Measurements from ENCODE around the gene TXNL4A.

TXNL4A gene

GRCh38 chr18:79934311-79935097, 53.9 kb downstream of the TXNL4A start:
- DNase-seq (ENCODE audit: low spot score): no peak
- peaks cover 85% of the 10 kb centered on the region for H3K36me3 Mint-ChIP-seq (ENCODE audit: low read depth)
- no peaks in the 10 kb centered on the region for H3K27me3 Mint-ChIP-seq (ENCODE audit: low read depth)
- peaks cover 55% of the 10 kb centered on the region for H3K9me3 Mint-ChIP-seq
- H3K4me1 Mint-ChIP-seq (ENCODE audit: low read depth): no peaks in the 10 kb centered on the region
- H3K27ac Mint-ChIP-seq: no peak overlapping the region
- no peak overlapping the region for H3K4me3 Mint-ChIP-seq

- Mint-ChIP-seq H3K27me3 (ENCODE audit: low read depth) (no peaks in the 10 kb centered on the region), H3K4me1 (ENCODE audit: low read depth) (no peaks in the 10 kb centered on the region), H3K9me3 (peaks cover 62% of the 10 kb centered on the region), H3K27ac (no peak overlapping the region), H3K36me3 (ENCODE audit: low read depth) (peaks cover 86% of the 10 kb centered on the region), H3K4me3 (no peak overlapping the region)
- DNase-seq (ENCODE audit: low spot score): no peak
Measured at GRCh38 chr18:79933765-79934164, 54.6 kb downstream of the TXNL4A start.

GRCh38 chr18:79932907-79933306, 55.5 kb downstream of the TXNL4A start:
- Mint-ChIP-seq H3K4me3 (no peak overlapping the region), H3K36me3 (ENCODE audit: low read depth) (peaks cover 89% of the 10 kb centered on the region), H3K4me1 (ENCODE audit: low read depth) (no peaks in the 10 kb centered on the region), H3K27me3 (ENCODE audit: low read depth) (no peaks in the 10 kb centered on the region), H3K27ac (no peak overlapping the region), H3K9me3 (peaks cover 65% of the 10 kb centered on the region)
- no peak for DNase-seq (ENCODE audit: low spot score)

- H3K4me3 Mint-ChIP-seq: no peak overlapping the region
- no peaks in the 10 kb centered on the region for H3K4me1 Mint-ChIP-seq (ENCODE audit: low read depth)
- peaks cover 77% of the 10 kb centered on the region for H3K36me3 Mint-ChIP-seq (ENCODE audit: low read depth)
- no peaks in the 10 kb centered on the region for H3K27me3 Mint-ChIP-seq (ENCODE audit: low read depth)
- no peak for DNase-seq (ENCODE audit: low spot score)
- H3K9me3 Mint-ChIP-seq: peaks cover 61% of the 10 kb centered on the region
- no peak overlapping the region for H3K27ac Mint-ChIP-seq
Measured at GRCh38 chr18:79931475-79931874, 56.9 kb downstream of the TXNL4A start.

GRCh38 chr18:79930020-79930642, 58.2 kb downstream of the TXNL4A start:
- Mint-ChIP-seq H3K4me3 (no peak overlapping the region), H3K36me3 (ENCODE audit: low read depth) (peaks cover 63% of the 10 kb centered on the region), H3K9me3 (peaks cover 48% of the 10 kb centered on the region)

GRCh38 chr18:79928563-79928960, 59.8 kb downstream of the TXNL4A start:
- DNase-seq (ENCODE audit: low spot score): no peak

More at GRCh38 chr18:79930020-79930642, 58.2 kb downstream of the TXNL4A start:
- Mint-ChIP-seq H3K27me3 (ENCODE audit: low read depth) (no peaks in the 10 kb centered on the region), H3K4me1 (ENCODE audit: low read depth) (no peaks in the 10 kb centered on the region), H3K27ac (no peak overlapping the region)
- no peak for DNase-seq (ENCODE audit: low spot score)

GRCh38 chr18:79927607-79928562, 60.5 kb downstream of the TXNL4A start:
- DNase-seq (ENCODE audit: low spot score): no peak
- H3K27ac Mint-ChIP-seq: no peak overlapping the region
- peaks cover 53% of the 10 kb centered on the region for H3K36me3 Mint-ChIP-seq (ENCODE audit: low read depth)
- peaks cover 38% of the 10 kb centered on the region for H3K9me3 Mint-ChIP-seq
- no peak overlapping the region for H3K4me3 Mint-ChIP-seq
- H3K4me1 Mint-ChIP-seq (ENCODE audit: low read depth): no peaks in the 10 kb centered on the region
- H3K27me3 Mint-ChIP-seq (ENCODE audit: low read depth): no peaks in the 10 kb centered on the region

More at GRCh38 chr18:79928563-79928960, 59.8 kb downstream of the TXNL4A start:
- Mint-ChIP-seq H3K4me3 (no peak overlapping the region), H3K9me3 (peaks cover 44% of the 10 kb centered on the region), H3K27me3 (ENCODE audit: low read depth) (no peaks in the 10 kb centered on the region), H3K36me3 (ENCODE audit: low read depth) (peaks cover 56% of the 10 kb centered on the region), H3K4me1 (ENCODE audit: low read depth) (no peaks in the 10 kb centered on the region), H3K27ac (no peak overlapping the region)

GRCh38 chr18:79926715-79927606, 61.4 kb downstream of the TXNL4A start:
- Mint-ChIP-seq H3K27me3 (ENCODE audit: low read depth) (no peaks in the 10 kb centered on the region), H3K27ac (no peak overlapping the region), H3K36me3 (ENCODE audit: low read depth) (peaks cover 45% of the 10 kb centered on the region), H3K9me3 (peaks cover 28% of the 10 kb centered on the region), H3K4me3 (no peak overlapping the region), H3K4me1 (ENCODE audit: low read depth) (no peaks in the 10 kb centered on the region)
- no peak for DNase-seq (ENCODE audit: low spot score)

GRCh38 chr18:79926306-79926705, 62.1 kb downstream of the TXNL4A start:
- Mint-ChIP-seq H3K36me3 (ENCODE audit: low read depth) (peaks cover 47% of the 10 kb centered on the region), H3K4me3 (no peak overlapping the region), H3K27me3 (ENCODE audit: low read depth) (no peaks in the 10 kb centered on the region), H3K4me1 (ENCODE audit: low read depth) (no peaks in the 10 kb centered on the region), H3K27ac (no peak overlapping the region), H3K9me3 (peaks cover 24% of the 10 kb centered on the region)
- no peak for DNase-seq (ENCODE audit: low spot score)

GRCh38 chr18:79924814-79925731, 63.3 kb downstream of the TXNL4A start:
- no peaks in the 10 kb centered on the region for H3K27me3 Mint-ChIP-seq (ENCODE audit: low read depth)
- H3K9me3 Mint-ChIP-seq: peaks cover 16% of the 10 kb centered on the region
- DNase-seq (ENCODE audit: low spot score): no peak
- no peaks in the 10 kb centered on the region for H3K4me1 Mint-ChIP-seq (ENCODE audit: low read depth)
- H3K4me3 Mint-ChIP-seq: no peak overlapping the region
- H3K36me3 Mint-ChIP-seq (ENCODE audit: low read depth): peaks cover 40% of the 10 kb centered on the region
- H3K27ac Mint-ChIP-seq: no peak overlapping the region

GRCh38 chr18:79923896-79924585, 64.3 kb downstream of the TXNL4A start:
- Mint-ChIP-seq H3K27me3 (ENCODE audit: low read depth) (no peaks in the 10 kb centered on the region), H3K9me3 (peaks cover 5% of the 10 kb centered on the region), H3K36me3 (ENCODE audit: low read depth) (peaks cover 32% of the 10 kb centered on the region), H3K4me3 (no peak overlapping the region), H3K4me1 (ENCODE audit: low read depth) (no peaks in the 10 kb centered on the region), H3K27ac (no peak overlapping the region)
- DNase-seq (ENCODE audit: low spot score): no peak

- no peaks in the 10 kb centered on the region for H3K9me3 Mint-ChIP-seq
- H3K4me3 Mint-ChIP-seq: no peak overlapping the region
- no peak for DNase-seq (ENCODE audit: low spot score)
- no peaks in the 10 kb centered on the region for H3K27me3 Mint-ChIP-seq (ENCODE audit: low read depth)
- no peaks in the 10 kb centered on the region for H3K4me1 Mint-ChIP-seq (ENCODE audit: low read depth)
- H3K36me3 Mint-ChIP-seq (ENCODE audit: low read depth): peaks cover 26% of the 10 kb centered on the region
- no peak overlapping the region for H3K27ac Mint-ChIP-seq
Measured at GRCh38 chr18:79922971-79923411, 65.4 kb downstream of the TXNL4A start.
